Stimulated activated effector memory CD8-positive, alpha-beta T cell treated with anti-CD3 and anti-CD28 coated beads, Interleukin-12 subunit alpha, Interleukin-12 subunit beta, amount 100 ng/mL, for 72 hours (primary cell): ENCODE data around the gene CUL9.

Experiments used
- ATAC-seq: fragments of 150-1000 bp; cut with Tn5 transposase; 2 replicates; pipeline ENCODE4 v1.10.0; 2021
- DNase-seq, 2 donors: peaks; one replicate each; pipeline ENCODE4 v3.0.0; 2021 to 2022; ENCODE audit warnings: low spot score in 2 of 2
- H3K27ac Mint-ChIP-seq: one replicate; pipeline ENCODE4 v1.8.0; 2022; ENCODE audit warnings: mild to moderate bottlenecking, mixed read lengths
- H3K36me3 Mint-ChIP-seq: one replicate; pipeline ENCODE4 v1.8.0; 2022; ENCODE audit warnings: mild to moderate bottlenecking, mixed read lengths
- H3K4me1 Mint-ChIP-seq: one replicate; pipeline ENCODE4 v1.8.0; 2022; ENCODE audit warnings: mixed read lengths
- H3K4me3 Mint-ChIP-seq: one replicate; pipeline ENCODE4 v1.8.0; 2022; ENCODE audit warnings: mild to moderate bottlenecking, mixed read lengths
- H3K9me3 Mint-ChIP-seq: one replicate; pipeline ENCODE4 v1.8.0; 2022; ENCODE audit warnings: mixed read lengths

CUL9 gene

DNA sequence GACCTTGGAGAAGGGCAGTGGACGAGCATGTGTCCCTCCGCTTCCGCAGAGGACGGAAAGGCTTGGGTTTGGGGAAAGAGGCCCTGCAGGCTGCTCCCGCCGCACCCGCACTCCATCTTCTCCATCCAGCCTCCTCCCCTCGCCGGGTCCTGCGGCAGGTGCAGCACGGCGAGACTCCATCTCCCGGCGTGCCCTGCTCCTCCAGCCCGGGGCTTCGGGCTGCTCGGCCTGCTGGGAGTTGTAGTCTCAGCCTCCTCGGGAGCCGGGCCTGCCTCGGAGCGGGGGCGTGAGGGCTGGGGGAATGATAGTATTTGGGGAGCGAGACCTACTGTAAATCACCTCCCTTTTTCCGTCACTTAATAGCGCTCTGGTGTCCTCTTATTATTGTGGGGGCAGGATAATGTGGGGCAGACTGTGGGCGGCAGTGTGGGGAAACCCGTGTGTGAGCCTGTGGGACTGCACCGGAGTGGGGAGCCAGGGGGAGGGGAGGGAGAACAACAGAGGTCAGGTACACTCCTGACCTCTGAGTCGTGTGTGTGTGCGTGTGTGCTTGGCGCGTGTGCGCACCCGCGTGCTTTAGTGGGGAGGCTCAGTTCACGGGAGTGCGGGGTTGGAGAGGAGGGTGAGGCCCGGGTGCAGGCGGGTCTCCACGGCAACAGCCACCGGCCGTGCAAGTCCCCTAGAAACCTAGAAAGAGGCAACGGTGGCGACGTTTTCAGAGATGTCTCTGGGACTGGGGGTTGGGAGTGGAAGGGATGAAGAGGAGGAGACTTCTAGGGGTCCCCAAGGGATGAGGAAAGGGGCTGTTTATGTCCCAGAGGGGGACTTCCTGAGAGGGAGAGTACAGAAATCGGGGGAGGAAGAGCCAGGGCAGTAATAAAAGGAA lies 65.4 kb downstream of the CUL9 start:
- H3K36me3 Mint-ChIP-seq = no peaks in the 10 kb centered on the region
- ATAC-seq = peak; percentile 97
- H3K4me1 Mint-ChIP-seq = peaks cover 26% of the 10 kb centered on the region
- peak overlapping the region; percentile 84 for H3K4me3 Mint-ChIP-seq
- peak; percentile 65 to 86 for DNase-seq
- H3K9me3 Mint-ChIP-seq = no peaks in the 10 kb centered on the region
- H3K27ac Mint-ChIP-seq = peak overlapping the region; percentile 92

DNA sequence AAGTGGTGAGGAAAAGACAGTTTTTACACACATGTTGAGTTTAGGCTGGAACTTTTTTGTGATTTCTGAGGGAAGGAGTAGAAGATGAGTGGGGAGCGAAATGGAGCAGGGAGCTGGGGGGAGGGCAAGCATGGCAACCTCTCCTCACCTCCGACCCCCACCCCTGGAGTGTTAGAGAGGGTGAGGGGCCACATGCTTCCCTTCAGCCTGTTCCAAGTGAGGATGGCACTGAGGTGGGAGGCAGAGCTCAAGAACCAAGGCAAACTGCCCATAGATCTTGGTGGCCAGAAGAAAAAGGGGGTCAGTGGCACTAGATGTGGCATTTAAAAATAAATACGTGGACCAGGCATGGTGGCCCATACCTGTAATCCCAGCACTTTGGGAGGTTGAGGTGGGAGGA lies 66.1 kb downstream of the CUL9 start:
- H3K36me3 Mint-ChIP-seq = no peaks in the 10 kb centered on the region
- peak overlapping the region; percentile 84 for H3K4me3 Mint-ChIP-seq
- no peaks in the 10 kb centered on the region for H3K9me3 Mint-ChIP-seq
- H3K27ac Mint-ChIP-seq = peak overlapping the region; percentile 92
- ATAC-seq = no peak
- H3K4me1 Mint-ChIP-seq = peaks cover 26% of the 10 kb centered on the region
- DNase-seq = no peak

GRCh38 chr6:43248791-43249190 lies 66.8 kb downstream of the CUL9 start:
- Mint-ChIP-seq H3K4me3 (no peak overlapping the region), H3K9me3 (no peaks in the 10 kb centered on the region), H3K27ac (no peak overlapping the region), H3K4me1 (peaks cover 26% of the 10 kb centered on the region), H3K36me3 (no peaks in the 10 kb centered on the region)
- ATAC-seq (no peak), DNase-seq (no peak)

DNA sequence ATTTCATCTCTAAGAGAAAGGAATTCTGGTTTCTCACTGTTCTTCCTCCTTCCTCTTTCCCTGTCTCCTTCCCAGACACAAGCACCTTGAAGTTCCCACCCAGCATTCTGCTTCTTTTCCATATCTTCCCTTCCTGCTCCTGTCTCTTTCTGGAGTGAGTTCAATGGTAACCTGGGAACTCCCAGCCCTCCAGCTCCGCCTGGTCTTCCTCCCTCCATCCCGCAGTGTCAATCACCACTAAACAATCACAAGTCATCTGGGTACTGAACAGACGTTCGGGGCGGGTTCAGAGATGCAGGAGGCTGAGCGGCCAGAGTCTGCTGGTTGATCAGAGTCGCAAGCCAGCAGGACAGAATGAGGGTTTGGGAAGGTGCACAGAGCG lies 69.0 kb downstream of the CUL9 start:
- no peak for ATAC-seq
- no peak overlapping the region for H3K4me3 Mint-ChIP-seq
- H3K27ac Mint-ChIP-seq = no peak overlapping the region

DNA sequence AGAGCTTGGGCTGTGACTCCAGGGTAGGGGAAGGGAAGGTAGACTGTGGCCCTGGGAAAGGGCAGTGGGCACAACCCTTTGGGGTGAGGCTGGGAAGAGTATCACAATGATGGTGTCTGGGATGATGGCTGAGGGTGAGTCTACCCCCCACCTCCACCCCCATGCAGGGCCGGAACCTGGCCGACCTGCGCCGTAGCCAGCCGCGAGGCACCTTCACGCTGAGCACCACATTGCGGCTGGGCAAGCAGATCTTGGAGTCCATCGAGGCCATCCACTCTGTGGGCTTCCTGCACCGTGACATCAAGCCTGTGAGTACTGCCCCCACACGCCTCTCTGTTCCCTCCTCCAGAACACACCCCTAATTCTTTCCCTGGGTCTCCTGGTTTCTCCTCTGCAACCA lies 71.4 kb downstream of the CUL9 start:
- no peak overlapping the region for H3K4me3 Mint-ChIP-seq
- no peak for ATAC-seq
- peaks cover 45% of the 10 kb centered on the region for H3K4me1 Mint-ChIP-seq
- H3K36me3 Mint-ChIP-seq = peaks cover 6% of the 10 kb centered on the region
- H3K9me3 Mint-ChIP-seq = no peaks in the 10 kb centered on the region
- DNase-seq = no peak
- H3K27ac Mint-ChIP-seq = peak overlapping the region; percentile 7

More for the DNA sequence above, 69.0 kb downstream of the CUL9 start:
- H3K9me3 Mint-ChIP-seq = no peaks in the 10 kb centered on the region
- H3K4me1 Mint-ChIP-seq = peaks cover 42% of the 10 kb centered on the region
- DNase-seq = no peak
- peaks cover 4% of the 10 kb centered on the region for H3K36me3 Mint-ChIP-seq

GRCh38 chr6:43254138-43254817 lies 72.3 kb downstream of the CUL9 start:
- H3K4me1 Mint-ChIP-seq = peaks cover 45% of the 10 kb centered on the region
- no peak overlapping the region for H3K4me3 Mint-ChIP-seq
- peaks cover 6% of the 10 kb centered on the region for H3K36me3 Mint-ChIP-seq
- no peak overlapping the region for H3K27ac Mint-ChIP-seq
- ATAC-seq (peak; percentile 76), DNase-seq (no peak)
- H3K9me3 Mint-ChIP-seq = no peaks in the 10 kb centered on the region

GRCh38 chr6:43254846-43255245 lies 72.8 kb downstream of the CUL9 start:
- Mint-ChIP-seq H3K27ac (no peak overlapping the region), H3K36me3 (peaks cover 6% of the 10 kb centered on the region), H3K4me1 (peaks cover 51% of the 10 kb centered on the region), H3K9me3 (no peaks in the 10 kb centered on the region), H3K4me3 (no peak overlapping the region)
- DNase-seq = no peak
- ATAC-seq = no peak

DNA sequence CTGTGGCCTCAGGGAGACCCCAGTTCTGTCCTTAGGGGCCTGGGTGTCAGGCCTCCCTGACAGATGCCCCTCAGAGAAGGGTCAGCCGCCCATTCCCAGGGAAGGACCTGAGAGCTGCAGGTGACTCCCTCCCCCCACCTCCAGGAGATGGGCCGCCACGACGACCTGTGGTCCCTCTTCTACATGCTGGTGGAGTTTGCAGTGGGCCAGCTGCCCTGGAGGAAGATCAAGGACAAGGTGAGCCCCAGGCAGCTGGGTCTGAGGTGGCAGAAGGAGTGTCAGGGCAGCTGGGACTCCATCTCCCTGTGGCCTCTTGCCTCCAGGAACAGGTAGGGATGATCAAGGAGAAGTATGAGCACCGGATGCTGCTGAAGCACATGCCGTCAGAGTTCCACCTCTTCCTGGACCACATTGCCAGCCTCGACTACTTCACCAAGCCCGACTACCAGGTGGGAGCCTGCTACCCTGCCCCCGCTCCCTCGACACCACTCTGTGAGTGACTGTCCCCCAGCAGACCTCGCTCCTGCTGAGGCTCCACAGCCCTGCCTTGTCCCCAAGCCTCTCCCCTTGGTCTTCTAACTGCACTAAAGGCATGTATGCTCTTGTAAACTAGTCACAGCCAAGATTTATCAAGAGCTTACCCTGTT lies 73.5 kb downstream of the CUL9 start:
- Mint-ChIP-seq H3K9me3 (no peaks in the 10 kb centered on the region), H3K4me3 (no peak overlapping the region), H3K4me1 (peaks cover 51% of the 10 kb centered on the region), H3K36me3 (peaks cover 6% of the 10 kb centered on the region), H3K27ac (no peak overlapping the region)
- DNase-seq = no peak
- ATAC-seq = no peak

GRCh38 chr6:43256670-43257366 lies 74.8 kb downstream of the CUL9 start:
- H3K4me1 Mint-ChIP-seq = peaks cover 39% of the 10 kb centered on the region
- DNase-seq (no peak), ATAC-seq (no peak)
- no peaks in the 10 kb centered on the region for H3K9me3 Mint-ChIP-seq
- H3K27ac Mint-ChIP-seq = no peak overlapping the region
- no peak overlapping the region for H3K4me3 Mint-ChIP-seq
- H3K36me3 Mint-ChIP-seq = peaks cover 6% of the 10 kb centered on the region

DNA sequence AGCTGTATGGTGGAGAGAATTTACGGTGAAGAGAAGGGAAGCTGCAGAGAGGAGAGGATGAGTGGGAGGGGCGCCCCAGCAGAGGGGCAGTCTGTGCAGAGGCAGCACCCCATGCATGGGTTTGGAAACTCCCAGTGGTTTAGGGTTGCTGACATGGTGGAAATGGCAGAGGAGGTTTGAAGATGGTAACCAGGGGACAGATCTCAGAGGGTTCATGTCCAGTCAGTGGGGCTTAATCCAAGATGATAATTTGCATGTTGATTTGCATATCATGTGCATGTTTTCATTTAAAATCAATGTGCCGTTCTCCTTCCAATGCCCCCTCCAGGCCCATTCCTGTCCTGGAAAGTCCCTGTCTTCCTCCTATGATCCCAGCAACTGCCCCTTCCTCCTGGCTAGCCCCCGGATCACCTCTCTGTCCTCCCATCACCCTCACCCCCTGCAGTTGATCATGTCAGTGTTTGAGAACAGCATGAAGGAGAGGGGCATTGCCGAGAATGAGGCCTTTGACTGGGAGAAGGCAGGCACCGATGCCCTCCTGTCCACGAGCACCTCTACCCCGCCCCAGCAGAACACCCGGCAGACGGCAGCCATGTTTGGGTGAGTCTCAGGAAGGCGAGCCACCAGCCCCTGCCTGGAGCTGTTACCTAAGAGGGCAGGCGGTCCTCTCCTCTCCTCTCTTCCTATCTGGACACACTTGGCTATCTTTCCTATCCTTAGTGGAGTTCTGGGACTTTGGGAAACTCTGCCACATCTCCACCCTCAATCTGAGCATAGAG lies 75.6 kb downstream of the CUL9 start:
- no peaks in the 10 kb centered on the region for H3K9me3 Mint-ChIP-seq
- H3K36me3 Mint-ChIP-seq = peaks cover 6% of the 10 kb centered on the region
- peaks cover 38% of the 10 kb centered on the region for H3K4me1 Mint-ChIP-seq
- DNase-seq = no peak
- peak overlapping the region; percentile 83 for H3K27ac Mint-ChIP-seq
- peak; percentile 64 for ATAC-seq
- no peak overlapping the region for H3K4me3 Mint-ChIP-seq

DNA sequence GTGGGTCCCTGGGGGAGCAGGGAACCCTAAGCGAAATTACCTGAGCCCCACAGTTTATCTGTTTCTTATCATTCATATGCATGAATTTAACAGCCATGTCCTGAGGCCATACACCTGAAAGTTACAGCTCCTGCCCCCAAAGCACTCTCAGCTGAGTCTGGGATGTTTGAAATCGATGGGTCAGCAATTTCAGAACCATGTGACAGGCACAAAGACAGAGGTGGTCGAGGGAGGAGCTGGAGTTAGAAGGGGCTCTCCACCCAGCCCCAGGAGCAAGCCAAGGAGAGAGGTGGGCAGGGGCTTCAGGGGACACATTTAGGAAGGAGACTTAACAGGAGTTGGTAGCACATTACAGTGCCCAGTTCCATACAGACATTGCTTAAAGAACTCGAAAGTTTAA lies 76.2 kb downstream of the CUL9 start:
- Mint-ChIP-seq H3K27ac (peak overlapping the region; percentile 83), H3K4me3 (no peak overlapping the region), H3K9me3 (no peaks in the 10 kb centered on the region), H3K4me1 (peaks cover 39% of the 10 kb centered on the region), H3K36me3 (peaks cover 6% of the 10 kb centered on the region)
- ATAC-seq = no peak
- no peak for DNase-seq

DNA sequence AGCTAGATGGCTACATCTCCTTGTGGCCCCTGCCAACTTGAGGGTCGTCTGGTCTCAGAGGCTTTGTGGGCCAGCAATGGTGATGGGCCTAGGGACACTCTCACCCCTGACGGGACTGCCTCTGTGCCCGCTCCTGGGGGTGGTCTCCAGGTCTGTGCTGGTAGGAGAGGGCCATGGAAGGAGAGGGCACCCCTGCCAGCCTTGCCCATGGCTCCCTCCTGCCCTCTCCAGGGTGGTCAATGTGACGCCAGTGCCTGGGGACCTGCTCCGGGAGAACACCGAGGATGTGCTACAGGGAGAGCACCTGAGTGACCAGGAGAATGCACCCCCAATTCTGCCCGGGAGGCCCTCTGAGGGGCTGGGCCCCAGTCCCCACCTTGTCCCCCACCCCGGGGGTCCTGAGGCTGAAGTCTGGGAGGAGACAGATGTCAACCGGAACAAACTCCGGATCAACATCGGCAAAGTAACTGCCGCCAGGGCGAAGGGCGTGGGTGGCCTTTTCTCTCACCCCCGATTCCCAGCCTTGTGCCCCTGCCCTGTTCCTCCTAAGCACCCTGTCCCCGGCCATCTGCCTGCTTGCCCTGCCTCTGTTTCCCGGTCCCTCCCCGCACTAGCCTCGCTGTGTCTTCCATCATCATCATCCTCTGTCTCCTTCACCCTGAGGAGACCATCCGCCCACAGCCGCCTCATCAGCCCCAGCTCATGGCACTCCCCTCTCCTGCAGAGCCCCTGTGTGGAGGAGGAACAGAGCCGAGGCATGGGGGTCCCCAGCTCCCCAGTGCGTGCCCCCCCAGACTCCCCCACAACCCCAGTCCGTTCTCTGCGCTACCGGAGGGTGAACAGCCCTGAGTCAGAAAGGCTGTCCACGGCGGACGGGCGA lies 77.1 kb downstream of the CUL9 start:
- H3K27ac Mint-ChIP-seq = peak overlapping the region; percentile 83
- DNase-seq (no peak), ATAC-seq (no peak)
- no peak overlapping the region for H3K4me3 Mint-ChIP-seq
- peaks cover 6% of the 10 kb centered on the region for H3K36me3 Mint-ChIP-seq
- H3K9me3 Mint-ChIP-seq = no peaks in the 10 kb centered on the region
- peaks cover 43% of the 10 kb centered on the region for H3K4me1 Mint-ChIP-seq

DNA sequence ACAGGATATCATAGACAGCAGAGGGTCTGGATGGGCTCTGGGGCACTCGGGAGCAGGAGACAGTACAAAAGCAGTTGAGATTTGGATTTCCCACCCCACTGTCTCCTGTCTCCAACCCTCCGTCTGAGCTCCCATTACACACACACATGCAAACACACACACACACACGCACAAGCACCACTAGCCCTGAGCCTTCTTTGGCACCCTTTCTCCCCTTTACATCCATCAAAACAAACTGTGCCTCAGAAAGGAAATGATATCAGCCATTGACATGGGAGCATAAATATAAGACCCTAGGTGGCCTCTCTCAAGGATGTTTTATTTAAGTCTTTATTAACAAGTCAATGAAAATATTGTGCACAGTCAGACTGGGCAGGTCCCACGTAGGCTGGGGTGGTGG lies 78.8 kb downstream of the CUL9 start:
- Mint-ChIP-seq H3K36me3 (peaks cover 3% of the 10 kb centered on the region), H3K4me1 (peaks cover 32% of the 10 kb centered on the region), H3K9me3 (no peaks in the 10 kb centered on the region), H3K4me3 (no peak overlapping the region), H3K27ac (peak overlapping the region; percentile 35)
- no peak for DNase-seq
- ATAC-seq = no peak

DNA sequence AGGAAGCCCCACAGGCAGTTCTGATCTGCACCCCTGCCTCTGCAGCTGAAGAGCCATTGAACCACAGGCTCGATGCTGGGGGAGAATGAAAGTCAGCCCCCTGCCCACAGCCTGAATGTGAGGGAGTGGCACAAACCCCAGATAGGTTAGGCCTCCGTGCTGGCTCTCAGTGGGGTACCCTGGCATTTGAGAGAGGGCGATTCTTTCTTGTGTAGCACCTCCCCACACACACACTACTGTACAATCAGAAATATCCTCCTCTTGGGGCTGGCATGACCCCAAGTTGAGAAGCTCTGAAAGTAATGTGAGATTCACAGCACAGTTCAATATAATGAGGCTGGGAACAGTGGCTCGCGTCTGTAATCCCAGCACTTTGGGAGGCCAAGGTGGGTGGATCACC lies 79.2 kb downstream of the CUL9 start:
- peaks cover 29% of the 10 kb centered on the region for H3K4me1 Mint-ChIP-seq
- no peak for DNase-seq
- peak overlapping the region; percentile 23 for H3K27ac Mint-ChIP-seq
- H3K9me3 Mint-ChIP-seq = no peaks in the 10 kb centered on the region
- no peaks in the 10 kb centered on the region for H3K36me3 Mint-ChIP-seq
- ATAC-seq = no peak
- H3K4me3 Mint-ChIP-seq = no peak overlapping the region
